Panc1 (cell line): ENCODE results near the gene OR7C2. TPM values are rescaled to one million over a fixed set of nuclear protein-coding genes. Genes with fewer than 3 reads are reported as not detected.

ENCODE experiments used
- ATAC-seq: fragments of 200-7000 bp; cut with Tn5 transposase; 2 replicates; pipeline ENCODE4 v1.9.1; 2020; ENCODE audit warnings: mild to moderate bottlenecking, moderate library complexity
- BruUV-seq: library from RNA; stranded (reverse); fragments of 400-500 nt; replicated peaks from 2 replicates; lab custom pipeline; 2021; lab: Mats Ljungman, UMichigan
- CTCF ChIA-PET: fragments of 300-600 bp; sonication (Branson Sonifier 250); formaldehyde crosslinking; loops from one replicate; lab custom pipeline; 2022; ENCODE audit warnings: antibody characterized with exemption; lab: Charles Lee
- POLR2A ChIA-PET: fragments of 300-600 bp; sonication (Branson Sonifier 250); formaldehyde crosslinking; loops from one replicate; lab custom pipeline; 2022; ENCODE audit warnings: antibody characterized with exemption; lab: Charles Lee
- DNase-seq: peaks from one replicate; pipeline ENCODE4 v3.0.0-alpha.2; 2010; ENCODE audit warnings: low read depth, low spot score
- H3K27ac ChIP-seq: 2 replicates; pipeline ENCODE4 v1.5.1; 2011; ENCODE audit warnings: mild to moderate bottlenecking, low read length, inconsistent platforms
- H3K27me3 ChIP-seq: fragments of 200-500 bp; sonication (Bioruptor generic); 2 replicates; pipeline ENCODE4 v1.6.0; 2014; ENCODE audit warnings: low read length, inconsistent platforms; ENCODE audit not compliant: control insufficient read depth, insufficient read depth
- H3K36me3 ChIP-seq: fragments of 200-500 bp; sonication (Bioruptor generic); 2 replicates; pipeline ENCODE4 v1.5.1; 2014; ENCODE audit warnings: inconsistent platforms, mild to moderate bottlenecking, low read length, moderate library complexity; ENCODE audit not compliant: control insufficient read depth, insufficient read depth
- H3K4me1 ChIP-seq: 2 replicates; pipeline ENCODE4 v1.5.1; 2011; ENCODE audit warnings: inconsistent platforms, mild to moderate bottlenecking, low read length, moderate library complexity; ENCODE audit not compliant: control insufficient read depth, insufficient read depth
- H3K4me3 ChIP-seq, 2 experiments: 2 replicates each; pipeline ENCODE4 v1.5.1; 2011 to 2012; ENCODE audit warnings: low read depth in 2 of 2, low read length in 2 of 2, mild to moderate bottlenecking in 2 of 2, inconsistent platforms in 1 of 2, moderate library complexity in 1 of 2
- H3K9me3 ChIP-seq: fragments of 200-500 bp; sonication (Bioruptor generic); 2 replicates; pipeline ENCODE4 v1.5.1; 2014; ENCODE audit warnings: low read depth, mild to moderate bottlenecking, inconsistent platforms, low read length, moderate library complexity; ENCODE audit not compliant: control insufficient read depth, insufficient read depth
- CTCF ChIP-seq: fragments of 450-650 bp; IDR thresholded peaks from 2 replicates; pipeline ENCODE4 v1.5.1; 2017; ENCODE audit warnings: mild to moderate bottlenecking
- POLR2AphosphoS5 ChIP-seq: IDR thresholded peaks from 2 replicates; pipeline ENCODE4 v1.6.1; 2012; ENCODE audit warnings: mild to moderate bottlenecking, low read depth, low read length, moderate library complexity
- REST ChIP-seq, 2 experiments: IDR thresholded peaks; 2 replicates each; pipeline ENCODE4 v1.6.1; 2011 to 2012; ENCODE audit warnings: low read depth in 2 of 2, control low read depth in 1 of 2, low read length in 1 of 2, mild to moderate bottlenecking in 1 of 2, moderate library complexity in 1 of 2; ENCODE audit not compliant: insufficient read depth in 1 of 2
- SIN3A ChIP-seq: IDR thresholded peaks from 2 replicates; pipeline ENCODE4 v1.6.1; 2012; ENCODE audit warnings: low read depth, mild to moderate bottlenecking, low read length, moderate library complexity, borderline replicate concordance; ENCODE audit not compliant: insufficient read depth
- TCF7L2 ChIP-seq: IDR thresholded peaks from 2 replicates; pipeline ENCODE4 v1.6.1; 2011; ENCODE audit warnings: mild to moderate bottlenecking, low read depth, low read length, inconsistent platforms
- in situ Hi-C: cut with HindIII; loops from 2 replicates; pipeline ENCODE4 v1.10.0; 2016; ENCODE audit warnings: low sequenced_read_pairs, low pct_unique_long_range_greater_than_20kb
- intact Hi-C: fragments of 100-400 bp; cut with micrococcal nuclease; formaldehyde crosslinking; loops from one replicate; pipeline ENCODE4 v1.10.0; 2022; ENCODE audit not compliant: unreplicated experiment
- total RNA-seq: library from RNA; stranded (reverse); gene quantifications from one replicate; pipeline ENCODE4 v1.2.1, GENCODE V29; 2021; ENCODE audit not compliant: unreplicated experiment

The OR7C2 gene
- total RNA-seq, 1 experiment from 2014 or later, result not detected

- H3K36me3 ChIP-seq, result no peaks in the 10 kb centered on the region
- DNase-seq (no peak), ATAC-seq (no peak)
- no peaks in the 10 kb centered on the region for H3K4me1 ChIP-seq
- no peak overlapping the region for H3K4me3 ChIP-seq
- POLR2A ChIA-PET, result no interaction called here
- in situ Hi-C loops (no loop called here), intact Hi-C loops (no loop called here)
- no peaks in the 10 kb centered on the region for H3K9me3 ChIP-seq
- H3K27ac ChIP-seq, result no peak overlapping the region
- CTCF ChIA-PET, result no interaction called here
- BruUV-seq, result no TSS peak
- no peaks in the 10 kb centered on the region for H3K27me3 ChIP-seq
- no peak for TF ChIP-seq REST (IDR thresholded peaks at IDR 0.05; ENCODE audit: insufficient read depth in 1 of 2, low read depth in 2 of 2, low read length in 1 of 2)
- TF ChIP-seq TCF7L2, result no peak
- TF ChIP-seq SIN3A, result no peak
- TF ChIP-seq CTCF, result no peak
- no peak for TF ChIP-seq POLR2AphosphoS5
These were observed 12.9 kb downstream of the OR7C2 start for GRCh38 chr19:14954071-14954655.

GRCh38 chr19:14957464-14957863, 16.2 kb downstream of the OR7C2 start:
- BruUV-seq, result no TSS peak
- in situ Hi-C loops, result no loop called here
- Histone ChIP-seq H3K9me3 (peaks cover 3% of the 10 kb centered on the region; the same call in 1 of the 2 replicates), H3K4me1 (no peaks in the 10 kb centered on the region), H3K36me3 (no peaks in the 10 kb centered on the region), H3K4me3 (no peak overlapping the region), H3K27ac (no peak overlapping the region), H3K27me3 (no peaks in the 10 kb centered on the region)
- ATAC-seq (no peak), DNase-seq (no peak)
- intact Hi-C loops, result no loop called here
- TF ChIP-seq TCF7L2 (no peak), REST (IDR thresholded peaks at IDR 0.05; ENCODE audit: insufficient read depth in 1 of 2, low read depth in 2 of 2, low read length in 1 of 2) (no peak), POLR2AphosphoS5 (no peak), CTCF (no peak)
- ChIA-PET CTCF (interaction anchor here (0.5 kb wide), 1 partner anchor 37 kb away, joined by 3 read pairs; no protein-coding TSS in a partner anchor), POLR2A (no interaction called here)
